ENCODE measurements around the gene ASGR1. TPM values are rescaled to one million over a fixed set of nuclear protein-coding genes. Genes with fewer than 3 reads are reported as not detected.

Gene ASGR1
- total RNA-seq = 2.8 and 4.1 TPM in 2 replicates

GRCh38 chr17:7179317-7180254 lies at the start of gene ASGR1:
Gene ASGR1, minus strand, starts transcription at chr17:7179370. Its CDS starts 807 bp downstream, at chr17:7178563.

GRCh38 chr17:7219812-7220592 lies 40.8 kb upstream of the ASGR1 start, which contains the start of the genes ACADVL and DLG4:
Gene ACADVL, plus strand, starts transcription at chr17:7219938. Its CDS starts 47 bp downstream, at chr17:7219985.
Gene DLG4, minus strand, starts transcription at chr17:7219836.

Other genes with a start within 250 kb of the ASGR1 start
- gene ALOX12, start 183.3 kb downstream of the ASGR1 start, total RNA-seq = not detected in 2 replicates
- 339 and 414 TPM in 2 replicates for gene RNASEK, start 166.7 kb downstream of the ASGR1 start, total RNA-seq
- gene BCL6B, start 156.3 kb downstream of the ASGR1 start, total RNA-seq = 32.2 and 37.0 TPM in 2 replicates
- 5.2 and 5.7 TPM in 2 replicates for gene SLC16A13, start 143.4 kb downstream of the ASGR1 start, total RNA-seq
- 0.69 and 0.73 TPM in 2 replicates for gene SLC16A11, start 135.3 kb downstream of the ASGR1 start, total RNA-seq
- gene CLEC10A, start 99.1 kb downstream of the ASGR1 start, total RNA-seq = not detected in 2 replicates
- gene ASGR2, start 64.5 kb downstream of the ASGR1 start, total RNA-seq = not detected in 2 replicates
- gene DLG4, start 40.5 kb upstream of the ASGR1 start, total RNA-seq = 4.7 and 8.4 TPM in 2 replicates
- gene ACADVL, start 40.6 kb upstream of the ASGR1 start, total RNA-seq = 187 and 204 TPM in 2 replicates
- 36.6 and 41.9 TPM in 2 replicates for gene DVL2, start 55.1 kb upstream of the ASGR1 start, total RNA-seq
- gene PHF23, start 60.1 kb upstream of the ASGR1 start, total RNA-seq = 26.9 and 41.7 TPM in 2 replicates
- 280 and 300 TPM in 2 replicates for gene GABARAP, start 63.1 kb upstream of the ASGR1 start, total RNA-seq
- gene CTDNEP1, start 72.4 kb upstream of the ASGR1 start, total RNA-seq = 49.4 and 51.8 TPM in 2 replicates
- gene ELP5, start 72.8 kb upstream of the ASGR1 start, total RNA-seq = 32.8 and 37.0 TPM in 2 replicates
- 8.7 and 12.3 TPM in 2 replicates for gene CLDN7, start 83.1 kb upstream of the ASGR1 start, total RNA-seq
- gene SLC2A4, start 102.3 kb upstream of the ASGR1 start, total RNA-seq = 0.10 and 0.13 TPM in 2 replicates
- not detected in 2 replicates for gene YBX2, start 115.3 kb upstream of the ASGR1 start, total RNA-seq
- gene EIF5A, start 128.3 kb upstream of the ASGR1 start, total RNA-seq = 572 and 718 TPM in 2 replicates
- gene GPS2, start 136.0 kb upstream of the ASGR1 start, total RNA-seq = 63.7 and 93.7 TPM in 2 replicates
- 9.8 and 11.4 TPM in 2 replicates for gene NEURL4, start 150.0 kb upstream of the ASGR1 start, total RNA-seq
- gene ACAP1, start 157.2 kb upstream of the ASGR1 start, total RNA-seq = 0.07 TPM in 1 of 2 replicates, not detected in the other
- gene KCTD11, start 172.8 kb upstream of the ASGR1 start, total RNA-seq = 4.2 and 5.5 TPM in 2 replicates
- gene TMEM95, start 175.8 kb upstream of the ASGR1 start, total RNA-seq = not detected in 2 replicates
- 0.15 and 2.5 TPM in 2 replicates for gene TNK1, start 201.7 kb upstream of the ASGR1 start, total RNA-seq
- 66.6 and 72.2 TPM in 2 replicates for gene PLSCR3, start 215.2 kb upstream of the ASGR1 start, total RNA-seq
- gene TMEM256, start 224.7 kb upstream of the ASGR1 start, total RNA-seq = 41.1 and 116 TPM in 2 replicates
- 2.9 and 3.1 TPM in 2 replicates for gene NLGN2, start 228.5 kb upstream of the ASGR1 start, total RNA-seq
- gene SPEM1, start 241.0 kb upstream of the ASGR1 start, total RNA-seq = not detected in 2 replicates
- gene SPEM2, start 246.2 kb upstream of the ASGR1 start, total RNA-seq = not detected in 2 replicates
- gene SPEM3, start 249.5 kb upstream of the ASGR1 start, total RNA-seq = not detected in 2 replicates